Keratinocyte (primary cell): ENCODE results near the gene SLF2. TPM values are rescaled to one million over a fixed set of nuclear protein-coding genes. Genes with fewer than 3 reads are reported as not detected.

Experiments
- DNase-seq: peaks from one replicate; pipeline ENCODE4 v3.0.0-alpha.2; 2011; ENCODE audit warnings: low read depth, missing footprints, low spot score
- FAIRE-seq: peaks from 2 replicates; lab custom pipeline; 2011; peaks lifted over from hg19 to GRCh38; lab: Jason Lieb, UNC
- H2AFZ ChIP-seq: 2 replicates; pipeline ENCODE4 v1.6.0; 2012; ENCODE audit warnings: low read length, control low read depth, inconsistent platforms; ENCODE audit not compliant: control insufficient read depth
- H3K27ac ChIP-seq: 2 replicates; pipeline ENCODE4 v1.5.1; 2011; ENCODE audit warnings: low read length; ENCODE audit not compliant: control insufficient read depth, insufficient read depth
- H3K27me3 ChIP-seq: 3 replicates; pipeline ENCODE4 v1.6.0; 2011; ENCODE audit warnings: low read length; ENCODE audit not compliant: control insufficient read depth, insufficient read depth; ENCODE audit errors: extremely low read depth
- H3K36me3 ChIP-seq, 2 experiments: 2 replicates in 1 of 2; 3 replicates in 1 of 2; pipeline ENCODE4 v1.5.1; 2011; ENCODE audit warnings: low read length in 2 of 2, mild to moderate bottlenecking in 1 of 2; ENCODE audit not compliant: control insufficient read depth in 2 of 2, insufficient read depth in 2 of 2; ENCODE audit errors: extremely low read depth in 1 of 2
- H3K4me1 ChIP-seq: 3 replicates; pipeline ENCODE4 v1.5.1; 2011; ENCODE audit warnings: low read length; ENCODE audit not compliant: control insufficient read depth, insufficient read depth; ENCODE audit errors: extremely low read depth
- H3K4me2 ChIP-seq: 3 replicates; pipeline ENCODE4 v1.6.0; 2011; ENCODE audit warnings: low read depth, low read length; ENCODE audit not compliant: control insufficient read depth, insufficient read depth; ENCODE audit errors: extremely low read depth
- H3K4me3 ChIP-seq, 3 experiments: fragments of 200-600 bp in 1 of 3; sonication (generic) in 1 of 3; 2 replicates in 2 of 3; 3 replicates in 1 of 3; pipeline ENCODE4 v1.5.1; 2011 to 2016; ENCODE audit warnings: low read length in 3 of 3, mild to moderate bottlenecking in 3 of 3, control low read depth in 2 of 3, inconsistent platforms in 1 of 3, low read depth in 1 of 3, mixed read lengths in 1 of 3, mixed run types in 1 of 3, moderate library complexity in 1 of 3; ENCODE audit not compliant: control insufficient read depth in 2 of 3, insufficient read depth in 2 of 3; ENCODE audit errors: extremely low read depth in 1 of 3
- H3K79me2 ChIP-seq: 2 replicates; pipeline ENCODE4 v1.6.0; 2012; ENCODE audit warnings: low read length; ENCODE audit not compliant: control insufficient read depth, insufficient read depth
- H3K9ac ChIP-seq: 3 replicates; pipeline ENCODE4 v1.6.0; 2011; ENCODE audit warnings: low read length; ENCODE audit not compliant: control insufficient read depth, insufficient read depth; ENCODE audit errors: extremely low read depth
- H3K9me1 ChIP-seq: 3 replicates; pipeline ENCODE4 v1.6.0; 2011; ENCODE audit warnings: low read length; ENCODE audit not compliant: control insufficient read depth, insufficient read depth; ENCODE audit errors: extremely low read depth
- H3K9me3 ChIP-seq: 2 replicates; pipeline ENCODE4 v1.5.1; 2012; ENCODE audit warnings: low read depth, low read length; ENCODE audit not compliant: control insufficient read depth
- H4K20me1 ChIP-seq: 3 replicates; pipeline ENCODE4 v1.6.0; 2011; ENCODE audit warnings: low read length; ENCODE audit not compliant: control insufficient read depth, insufficient read depth; ENCODE audit errors: extremely low read depth
- EZH2 ChIP-seq: IDR thresholded peaks from one replicate; pipeline ENCODE4 v1.6.1; 2012; ENCODE audit warnings: inconsistent platforms, mild to moderate bottlenecking, low read length, moderate library complexity
- dilution Hi-C: fragments of 300-500 bp; cut with MboI; formaldehyde crosslinking; loops from one replicate; pipeline ENCODE4 v1.7.0; 2020; ENCODE audit warnings: low sequenced_read_pairs; ENCODE audit not compliant: extremely low pct_ligation_motif_present
- polyA plus RNA-seq, 5 experiments: library from polyadenylated mRNA; depleted of rRNA in 3 of 5; stranded (reverse) in 3 of 5; stranded (forward) in 1 of 5; unstranded in 1 of 5; fragments of >200 nt; gene quantifications; 1 replicate in 1 of 5; 2 replicates in 3 of 5; 3 replicates in 1 of 5; pipeline versions ENCODE4 v1.2.1 to v1.2.3, GENCODE V29; 2011 to 2012; ENCODE audit warnings: missing spikeins in 2 of 5, low read depth in 1 of 5, low replicate concordance in 1 of 5
- TF ChIP-seq, protein P1 (sequence below), 3 experiments: IDR thresholded peaks in 1 of 3; conservative IDR thresholded peaks in 1 of 3; optimal IDR thresholded peaks in 1 of 3; 2 replicates in 2 of 3; 3 replicates in 1 of 3; pipeline versions ENCODE3 to v1.5.1; 2011; ENCODE audit warnings: low read length in 3 of 3, mild to moderate bottlenecking in 3 of 3, moderate library complexity in 2 of 3, control low read depth in 1 of 3, inconsistent platforms in 1 of 3; ENCODE audit not compliant: insufficient read depth in 2 of 3; ENCODE audit errors: extremely low read depth in 1 of 3

Gene SLF2
- polyA plus RNA-seq, 1 donor (not counting 4 experiments of a cell fraction or from before 2014, with no cell fraction given): 7.1 TPM

GRCh38 chr10:100965820-100966219, 53.1 kb downstream of the SLF2 start:
- no peaks in the 10 kb centered on the region for H3K27me3 ChIP-seq
- no peak overlapping the region for H3K4me3 ChIP-seq
- no peaks in the 10 kb centered on the region for H3K4me1 ChIP-seq
- H3K9me3 ChIP-seq: no peaks in the 10 kb centered on the region
- H3K27ac ChIP-seq: no peak overlapping the region
- H3K79me2 ChIP-seq: no peaks in the 10 kb centered on the region
- TF ChIP-seq, protein P1, sequence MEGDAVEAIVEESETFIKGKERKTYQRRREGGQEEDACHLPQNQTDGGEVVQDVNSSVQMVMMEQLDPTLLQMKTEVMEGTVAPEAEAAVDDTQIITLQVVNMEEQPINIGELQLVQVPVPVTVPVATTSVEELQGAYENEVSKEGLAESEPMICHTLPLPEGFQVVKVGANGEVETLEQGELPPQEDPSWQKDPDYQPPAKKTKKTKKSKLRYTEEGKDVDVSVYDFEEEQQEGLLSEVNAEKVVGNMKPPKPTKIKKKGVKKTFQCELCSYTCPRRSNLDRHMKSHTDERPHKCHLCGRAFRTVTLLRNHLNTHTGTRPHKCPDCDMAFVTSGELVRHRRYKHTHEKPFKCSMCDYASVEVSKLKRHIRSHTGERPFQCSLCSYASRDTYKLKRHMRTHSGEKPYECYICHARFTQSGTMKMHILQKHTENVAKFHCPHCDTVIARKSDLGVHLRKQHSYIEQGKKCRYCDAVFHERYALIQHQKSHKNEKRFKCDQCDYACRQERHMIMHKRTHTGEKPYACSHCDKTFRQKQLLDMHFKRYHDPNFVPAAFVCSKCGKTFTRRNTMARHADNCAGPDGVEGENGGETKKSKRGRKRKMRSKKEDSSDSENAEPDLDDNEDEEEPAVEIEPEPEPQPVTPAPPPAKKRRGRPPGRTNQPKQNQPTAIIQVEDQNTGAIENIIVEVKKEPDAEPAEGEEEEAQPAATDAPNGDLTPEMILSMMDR (optimal IDR thresholded peaks at IDR 0.05 in 1 of 3, IDR thresholded peaks at IDR 0.05 in 1 of 3, conservative IDR thresholded peaks at IDR 0.05 in 1 of 3; ENCODE audit: extremely low read depth in 1 of 3, insufficient read depth in 2 of 3, low read length in 3 of 3): no peak
- TF ChIP-seq EZH2: no peak
- FAIRE-seq (no peak), DNase-seq (no peak)
- no peaks in the 10 kb centered on the region for H4K20me1 ChIP-seq
- peaks cover 2% of the 10 kb centered on the region for H3K9me1 ChIP-seq
- no peak overlapping the region for H3K9ac ChIP-seq
- H2AFZ ChIP-seq: no peak overlapping the region
- dilution Hi-C loops: no loop called here
- no peak overlapping the region for H3K4me2 ChIP-seq
- peaks cover 0 to 10% of the 10 kb centered on the region in 2 experiments for H3K36me3 ChIP-seq

- Histone ChIP-seq H3K27ac (no peak overlapping the region), H3K9ac (no peak overlapping the region), H3K4me1 (no peaks in the 10 kb centered on the region), H3K4me3 (no peak overlapping the region), H3K4me2 (no peak overlapping the region), H3K9me1 (peaks cover 2% of the 10 kb centered on the region), H3K9me3 (no peaks in the 10 kb centered on the region), H2AFZ (no peak overlapping the region), H4K20me1 (no peaks in the 10 kb centered on the region), H3K36me3 (peaks cover 0 to 10% of the 10 kb centered on the region in 2 experiments), H3K27me3 (no peaks in the 10 kb centered on the region), H3K79me2 (no peaks in the 10 kb centered on the region)
- TF ChIP-seq EZH2: no peak
- TF ChIP-seq, protein P1 (optimal IDR thresholded peaks at IDR 0.05 in 1 of 3, IDR thresholded peaks at IDR 0.05 in 1 of 3, conservative IDR thresholded peaks at IDR 0.05 in 1 of 3; ENCODE audit: extremely low read depth in 1 of 3, insufficient read depth in 2 of 3, low read length in 3 of 3): no peak
- dilution Hi-C loops: no loop called here
- DNase-seq: no peak
- no peak for FAIRE-seq
Observed at GRCh38 chr10:100966887-100967286, 54.1 kb downstream of the SLF2 start.
